ENCODE results near the gene PLPPR5.

DNA sequence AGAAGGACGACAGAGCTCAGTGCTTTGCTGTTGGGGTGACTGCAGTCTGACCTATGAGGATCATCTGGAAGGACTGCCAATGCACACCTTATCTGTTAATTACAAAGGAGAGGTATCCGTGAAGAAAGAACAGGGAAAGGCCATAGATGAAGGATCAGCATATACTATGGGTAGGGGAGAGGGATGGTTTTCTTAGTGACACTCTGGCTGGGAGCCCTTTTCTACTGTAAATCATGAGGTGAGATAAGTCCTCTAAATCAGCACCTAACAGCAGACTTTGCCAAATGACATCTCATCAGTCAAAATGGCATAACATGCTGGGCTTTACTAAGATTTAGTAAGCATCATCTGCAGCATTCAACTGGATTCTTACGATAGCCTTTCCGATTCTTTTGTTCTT is 100.0 kb downstream of the PLPPR5 start:
- TF ChIP-seq RAD21 (IDR thresholded peaks at IDR 0.05 in 1 of 2, conservative IDR thresholded peaks at IDR 0.05 in 1 of 2; ENCODE audit: low read depth in 2 of 2, low read length in 2 of 2) (no peak), SP1 (IDR thresholded peaks at IDR 0.05; ENCODE audit: low read depth, low read length) (no peak), BCL11A (IDR thresholded peaks at IDR 0.05; ENCODE audit: low read depth in 2 of 2, low read length in 2 of 2) (no peak), EP300 (IDR thresholded peaks at IDR 0.05; ENCODE audit: borderline replicate concordance in 1 of 2, low read depth in 2 of 2, low read length in 2 of 2) (no peak), CTCF (IDR thresholded peaks at IDR 0.05; ENCODE audit: control extremely low read depth in 1 of 3, insufficient read depth in 1 of 3, low read depth in 1 of 3, low read length in 3 of 3) (no peak), SIX5 (IDR thresholded peaks at IDR 0.05; ENCODE audit: low read depth, low read length) (no peak), TEAD4 (IDR thresholded peaks at IDR 0.05; ENCODE audit: low read depth, low read length) (no peak), POLR2A (IDR thresholded peaks at IDR 0.05; ENCODE audit: control extremely low read depth in 1 of 2, low read depth in 2 of 2, low read length in 2 of 2) (no peak), HDAC2 (IDR thresholded peaks at IDR 0.05; ENCODE audit: borderline replicate concordance in 1 of 2, low read depth in 2 of 2, low read length in 2 of 2) (no peak), PHF8 (conservative IDR thresholded peaks at IDR 0.05; ENCODE audit: low read depth, low read length) (no peak), MAFK (IDR thresholded peaks at IDR 0.05; ENCODE audit: low read depth, low read length) (no peak), USF2 (IDR thresholded peaks at IDR 0.05; ENCODE audit: low read length) (no peak)
